Nephron progenitor cell (in vitro differentiated cells): ENCODE results near the gene C10orf95.

ENCODE experiments used
- DNase-seq: peaks from one replicate; pipeline ENCODE4 v3.0.0; 2021
- H3K27ac Mint-ChIP-seq: 2 replicates; pipeline ENCODE4 v1.8.0; 2021; ENCODE audit warnings: mild to moderate bottlenecking, moderate library complexity, mixed read lengths
- H3K27me3 Mint-ChIP-seq: 2 replicates; pipeline ENCODE4 v1.8.0; 2021; ENCODE audit warnings: mild to moderate bottlenecking, low read depth, mixed read lengths; ENCODE audit not compliant: poor library complexity
- H3K36me3 Mint-ChIP-seq: 2 replicates; pipeline ENCODE4 v1.8.0; 2021; ENCODE audit warnings: low read depth, mixed read lengths
- H3K4me1 Mint-ChIP-seq: 2 replicates; pipeline ENCODE4 v1.8.0; 2021; ENCODE audit warnings: mixed read lengths
- H3K4me3 Mint-ChIP-seq: 2 replicates; pipeline ENCODE4 v1.8.0; 2021; ENCODE audit warnings: mild to moderate bottlenecking, moderate library complexity, mixed read lengths
- H3K9me3 Mint-ChIP-seq: 2 replicates; pipeline ENCODE4 v1.8.0; 2021; ENCODE audit warnings: mild to moderate bottlenecking, moderate library complexity, mixed read lengths
- CTCF ChIP-seq: fragments of 200-600 bp; sonication (generic); IDR thresholded peaks from 2 replicates; pipeline ENCODE4 v1.5.0; 2021; ENCODE audit warnings: antibody characterized with exemption

Gene C10orf95

GRCh38 chr10:102467971-102468438, 16.7 kb upstream of the C10orf95 start:
- no peaks in the 10 kb centered on the region for H3K36me3 Mint-ChIP-seq
- peaks cover 14% of the 10 kb centered on the region for H3K4me1 Mint-ChIP-seq
- DNase-seq = no peak
- TF ChIP-seq CTCF = no peak
- H3K9me3 Mint-ChIP-seq = no peaks in the 10 kb centered on the region
- H3K27ac Mint-ChIP-seq = peak overlapping the region; percentile 32
- H3K27me3 Mint-ChIP-seq = peaks cover 15% of the 10 kb centered on the region
- H3K4me3 Mint-ChIP-seq = no peak overlapping the region

GRCh38 chr10:102467318-102467717, 16.0 kb upstream of the C10orf95 start:
- Mint-ChIP-seq H3K36me3 (no peaks in the 10 kb centered on the region), H3K4me3 (no peak overlapping the region), H3K27me3 (peaks cover 22% of the 10 kb centered on the region), H3K4me1 (peaks cover 21% of the 10 kb centered on the region), H3K9me3 (no peaks in the 10 kb centered on the region), H3K27ac (no peak overlapping the region)
- no peak for DNase-seq
- TF ChIP-seq CTCF = no peak

GRCh38 chr10:102465466-102465865, 14.1 kb upstream of the C10orf95 start:
- H3K27me3 Mint-ChIP-seq = peaks cover 33% of the 10 kb centered on the region
- no peak overlapping the region for H3K27ac Mint-ChIP-seq
- TF ChIP-seq CTCF = no peak
- no peak for DNase-seq
- H3K4me3 Mint-ChIP-seq = no peak overlapping the region
- H3K4me1 Mint-ChIP-seq = peaks cover 40% of the 10 kb centered on the region
- no peaks in the 10 kb centered on the region for H3K9me3 Mint-ChIP-seq
- H3K36me3 Mint-ChIP-seq = no peaks in the 10 kb centered on the region

GRCh38 chr10:102463983-102464382, 12.6 kb upstream of the C10orf95 start:
- H3K4me3 Mint-ChIP-seq = no peak overlapping the region
- TF ChIP-seq CTCF = no peak
- no peaks in the 10 kb centered on the region for H3K36me3 Mint-ChIP-seq
- no peaks in the 10 kb centered on the region for H3K9me3 Mint-ChIP-seq
- no peak for DNase-seq
- H3K4me1 Mint-ChIP-seq = peaks cover 35% of the 10 kb centered on the region
- H3K27ac Mint-ChIP-seq = no peak overlapping the region
- H3K27me3 Mint-ChIP-seq = peaks cover 33% of the 10 kb centered on the region

- no peak for DNase-seq
- TF ChIP-seq CTCF = no peak
- Mint-ChIP-seq H3K9me3 (no peaks in the 10 kb centered on the region), H3K4me1 (peaks cover 44% of the 10 kb centered on the region), H3K27me3 (peaks cover 33% of the 10 kb centered on the region), H3K36me3 (no peaks in the 10 kb centered on the region), H3K27ac (no peak overlapping the region), H3K4me3 (peak overlapping the region; percentile 84)
Observed at GRCh38 chr10:102462512-102463054, 11.2 kb upstream of the C10orf95 start.
